Transverse colon (tissue), 4 donors: Measurements from ENCODE around the gene SCAP. TPM values are rescaled to one million over a fixed set of nuclear protein-coding genes. Genes with fewer than 3 reads are reported as not detected.

Experiments
- DNase-seq: peaks from one replicate; pipeline ENCODE4 v3.0.0-alpha.2; 2019
- H3K27ac ChIP-seq, 4 donors: fragments of 200-600 bp; sonication (generic); 2 replicates each; pipeline ENCODE4 v1.5.1; 2016 to 2018; ENCODE audit warnings: inconsistent platforms in 4 of 4
- H3K27me3 ChIP-seq: fragments of 200-600 bp; sonication (generic); 2 replicates; pipeline ENCODE4 v1.5.1; 2017; ENCODE audit warnings: inconsistent platforms
- H3K36me3 ChIP-seq, 4 donors: fragments of 200-600 bp; sonication (generic); 2 replicates each; pipeline ENCODE4 v1.5.1; 2017 to 2019; ENCODE audit warnings: inconsistent platforms in 4 of 4
- H3K4me1 ChIP-seq, 4 donors: fragments of 200-600 bp; sonication (generic); 2 replicates each; pipeline ENCODE4 v1.5.1; 2017 to 2020; ENCODE audit warnings: inconsistent platforms in 4 of 4
- H3K4me3 ChIP-seq, 4 donors: fragments of 200-600 bp; sonication (generic); 1 replicate in 1 of 4; 2 replicates in 3 of 4; pipeline versions ENCODE4 v1.5.1 to v1.6.1; 2017 to 2019; ENCODE audit warnings: inconsistent platforms in 4 of 4
- H3K9me3 ChIP-seq, 2 donors: fragments of 200-600 bp; sonication (generic); 2 replicates each; pipeline ENCODE4 v1.5.1; 2017 to 2019; ENCODE audit warnings: inconsistent platforms in 2 of 2
- EP300 ChIP-seq: sonication (generic); formaldehyde crosslinking; IDR thresholded peaks from one replicate; pipeline ENCODE4 v1.6.1; 2017; ENCODE audit warnings: antibody characterized with exemption, low read depth
- POLR2A ChIP-seq: fragments of 450-650 bp; IDR thresholded peaks from one replicate; pipeline ENCODE4 v1.6.1; 2016; ENCODE audit warnings: antibody characterized with exemption, mild to moderate bottlenecking, moderate library complexity
- POLR2AphosphoS5 ChIP-seq, 3 donors: sonication (generic); formaldehyde crosslinking; IDR thresholded peaks; one replicate each; pipeline ENCODE4 v1.6.1; 2016; ENCODE audit warnings: antibody characterized with exemption in 3 of 3
- WGBS, 2 donors: methylation state at CpG; one replicate each; pipeline ENCODE4 v1.1.5; 2018; ENCODE audit warnings: low coverage in 1 of 2; 5-methylcytosine and 5-hydroxymethylcytosine counted together
- in situ Hi-C, 4 donors: fragments of 200-750 bp; cut with MboI; loops; one replicate each; pipeline versions ENCODE4 v1.15.0 to v1.15.1; 2017; ENCODE audit warnings: low sequenced_read_pairs in 3 of 4, low pct_ligation_motif_present in 1 of 4, low pct_unique_long_range_greater_than_20kb in 1 of 4
- intact Hi-C: fragments of 100-400 bp; cut with DNase I; formaldehyde crosslinking; loops from one replicate; pipeline ENCODE4 v1.15.1; 2023; ENCODE audit warnings: low total_unique reads
- total RNA-seq, 4 donors: library from RNA; depleted of rRNA; stranded (reverse); fragments of >200 nt; gene quantifications; one replicate each; pipeline ENCODE4 v1.1.0, GENCODE V29; 2016
- TF ChIP-seq, protein P1 (sequence below), 5 experiments: fragments of 200-600 bp in 3 of 5; fragments of 450-650 bp in 2 of 5; sonication (generic) in 3 of 5; IDR thresholded peaks; 1 replicate in 2 of 5; 2 replicates in 3 of 5; pipeline ENCODE4 v1.5.1; 2016 to 2017; ENCODE audit warnings: antibody characterized with exemption in 5 of 5, inconsistent platforms in 3 of 5, mild to moderate bottlenecking in 2 of 5, moderate library complexity in 1 of 5

Gene SCAP
- total RNA-seq, 4 donors from 2014 or later: 160 to 288 (median 198) TPM

DNA sequence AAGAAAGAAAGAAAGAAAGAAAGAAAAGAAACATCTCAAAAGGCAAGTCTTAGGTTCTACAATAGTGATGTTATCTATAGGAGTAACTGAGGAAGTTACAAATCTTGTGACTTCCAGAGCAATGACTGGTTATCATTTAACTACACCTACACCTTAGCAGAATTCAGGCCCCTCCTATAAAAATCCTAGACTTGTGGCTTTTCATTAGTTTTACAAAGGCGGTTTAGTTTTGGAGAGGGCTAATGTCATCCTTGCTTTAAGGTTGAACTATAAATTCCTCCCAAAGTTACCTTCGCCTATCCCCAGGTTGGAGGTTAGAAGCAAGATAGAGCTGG is 4.1 kb upstream of the SCAP start:
- 100% methylated on average over 1 to 2 of the region's 2 CpGs for WGBS, 2 donors
- no peak overlapping the region for H3K27ac ChIP-seq
- in situ Hi-C loops: loop anchor here in 2 of 4 donors (5.0 kb wide), 2 partner anchors 57 to 67 kb away; no protein-coding TSS in a partner anchor
- no peaks in the 10 kb centered on the region for H3K9me3 ChIP-seq
- no peaks in the 10 kb centered on the region for H3K36me3 ChIP-seq
- no peaks in the 10 kb centered on the region for H3K27me3 ChIP-seq
- intact Hi-C loops: no loop called here
- no peak overlapping the region for H3K4me3 ChIP-seq
- DNase-seq: no peak
- TF ChIP-seq POLR2A (no peak), POLR2AphosphoS5 (IDR thresholded peaks at IDR 0.05) (no peak), EP300 (no peak)
- TF ChIP-seq, protein P1, sequence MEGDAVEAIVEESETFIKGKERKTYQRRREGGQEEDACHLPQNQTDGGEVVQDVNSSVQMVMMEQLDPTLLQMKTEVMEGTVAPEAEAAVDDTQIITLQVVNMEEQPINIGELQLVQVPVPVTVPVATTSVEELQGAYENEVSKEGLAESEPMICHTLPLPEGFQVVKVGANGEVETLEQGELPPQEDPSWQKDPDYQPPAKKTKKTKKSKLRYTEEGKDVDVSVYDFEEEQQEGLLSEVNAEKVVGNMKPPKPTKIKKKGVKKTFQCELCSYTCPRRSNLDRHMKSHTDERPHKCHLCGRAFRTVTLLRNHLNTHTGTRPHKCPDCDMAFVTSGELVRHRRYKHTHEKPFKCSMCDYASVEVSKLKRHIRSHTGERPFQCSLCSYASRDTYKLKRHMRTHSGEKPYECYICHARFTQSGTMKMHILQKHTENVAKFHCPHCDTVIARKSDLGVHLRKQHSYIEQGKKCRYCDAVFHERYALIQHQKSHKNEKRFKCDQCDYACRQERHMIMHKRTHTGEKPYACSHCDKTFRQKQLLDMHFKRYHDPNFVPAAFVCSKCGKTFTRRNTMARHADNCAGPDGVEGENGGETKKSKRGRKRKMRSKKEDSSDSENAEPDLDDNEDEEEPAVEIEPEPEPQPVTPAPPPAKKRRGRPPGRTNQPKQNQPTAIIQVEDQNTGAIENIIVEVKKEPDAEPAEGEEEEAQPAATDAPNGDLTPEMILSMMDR (IDR thresholded peaks at IDR 0.05): no peak
- peaks cover 4 to 18% (median 9%) of the 10 kb centered on the region in 4 donors for H3K4me1 ChIP-seq

DNA sequence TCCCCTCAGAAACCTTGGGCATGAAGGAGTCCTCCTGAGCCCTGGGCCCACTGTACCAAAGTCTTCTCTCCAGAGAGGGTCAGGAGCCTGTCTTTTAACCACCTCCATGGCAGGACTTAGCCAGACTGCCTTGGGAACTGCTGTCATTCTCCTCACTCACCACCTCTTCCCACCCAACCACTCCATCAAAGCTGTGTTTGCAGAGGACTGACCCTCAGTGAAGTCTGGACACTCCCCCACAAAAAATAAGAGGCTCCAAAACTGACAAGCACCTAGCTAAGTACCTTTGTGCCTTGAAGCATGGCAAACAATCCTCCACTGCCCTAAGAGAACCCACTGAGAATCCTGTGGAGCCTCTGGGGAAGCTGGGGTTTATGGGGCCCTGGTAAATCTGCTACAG is 2.3 kb upstream of the SCAP start:
- intact Hi-C loops (no loop called here), in situ Hi-C loops (loop anchor here in 1 of 4 donors (5.0 kb wide), 1 partner anchor 56 kb away; no protein-coding TSS in a partner anchor)
- TF ChIP-seq POLR2A: no peak
- no peak for TF ChIP-seq POLR2AphosphoS5 (IDR thresholded peaks at IDR 0.05)
- no peak for TF ChIP-seq EP300
- TF ChIP-seq, protein P1 (IDR thresholded peaks at IDR 0.05): no peak
- no peak overlapping the region for H3K27ac ChIP-seq
- no peaks in the 10 kb centered on the region for H3K9me3 ChIP-seq
- no peak overlapping the region for H3K4me3 ChIP-seq
- peaks cover 10 to 32% (median 21%) of the 10 kb centered on the region in 4 donors for H3K4me1 ChIP-seq
- DNase-seq: no peak
- no peaks in the 10 kb centered on the region for H3K36me3 ChIP-seq
- H3K27me3 ChIP-seq: no peaks in the 10 kb centered on the region

DNA sequence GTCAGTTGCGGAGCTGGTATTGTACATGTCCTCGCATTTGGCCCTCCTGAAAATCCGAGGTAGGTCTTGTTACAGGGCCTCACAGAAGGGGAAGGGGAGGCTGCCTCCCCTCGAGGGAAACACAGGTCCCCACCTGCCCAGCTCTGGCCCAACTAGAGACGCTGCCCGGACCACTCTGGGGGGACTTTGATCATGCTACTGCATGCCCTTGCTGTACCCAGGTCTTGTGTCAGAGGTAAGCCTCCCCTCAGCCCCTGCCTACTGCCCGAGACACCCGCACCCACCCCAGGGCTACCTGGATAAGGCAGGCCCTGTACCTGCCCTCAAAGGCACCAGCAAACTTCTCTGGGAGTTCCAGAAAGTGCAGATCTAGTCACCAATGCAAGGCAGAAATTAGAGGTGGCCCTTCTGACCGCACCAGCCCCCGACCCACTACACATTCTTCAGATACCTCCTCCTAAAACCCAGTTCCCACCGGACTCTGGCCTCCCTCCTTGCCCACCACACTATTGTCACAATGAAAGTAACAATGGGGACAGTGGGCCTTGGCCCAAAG is 981 bp upstream of the SCAP start:
- in situ Hi-C loops: loop anchor here in 1 of 4 donors (5.0 kb wide), 1 partner anchor 54 kb away; no protein-coding TSS in a partner anchor
- peak; percentile 11 for DNase-seq
- intact Hi-C loops: loop anchor here (1.0 kb wide), 1 partner anchor 55 kb away; no protein-coding TSS in a partner anchor
- no peaks in the 10 kb centered on the region for H3K27me3 ChIP-seq
- no peaks in the 10 kb centered on the region for H3K36me3 ChIP-seq
- peak overlapping the region in 2 of 4 donors; percentile 85 to 96 for H3K4me3 ChIP-seq
- 94% methylated on average over 11 of the region's 11 CpGs; no CpG with 5 or more reads in 1 of the 2 donors for WGBS, 2 donors
- no peak for TF ChIP-seq EP300
- no peak for TF ChIP-seq POLR2A
- no peak for TF ChIP-seq POLR2AphosphoS5 (IDR thresholded peaks at IDR 0.05)
- TF ChIP-seq, protein P1 (IDR thresholded peaks at IDR 0.05): no peak
- peaks cover 10 to 32% (median 21%) of the 10 kb centered on the region in 4 donors for H3K4me1 ChIP-seq
- H3K27ac ChIP-seq: peak overlapping the region; percentile 85 to 91 (median 90)
- H3K9me3 ChIP-seq: no peaks in the 10 kb centered on the region

DNA sequence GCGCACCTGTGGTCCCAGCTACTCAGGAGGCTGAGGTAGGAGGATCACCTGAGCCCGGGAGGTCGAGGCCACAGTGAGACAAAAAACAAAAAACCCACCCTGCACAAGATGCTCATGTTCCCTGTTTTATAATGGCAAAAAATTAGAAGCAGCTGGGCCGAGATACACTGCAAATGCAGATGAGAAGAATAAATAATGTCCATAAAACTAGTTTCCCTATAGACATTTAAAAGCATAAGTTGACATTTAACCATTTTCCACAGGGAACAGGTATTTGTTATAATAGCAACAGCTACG is 537 bp upstream of the SCAP start:
- H3K4me3 ChIP-seq: peak overlapping the region; percentile 36 to 96 (median 87)
- H3K27me3 ChIP-seq: no peaks in the 10 kb centered on the region
- peaks cover 10 to 32% (median 21%) of the 10 kb centered on the region in 4 donors for H3K4me1 ChIP-seq
- intact Hi-C loops (loop anchor here (1.0 kb wide), 1 partner anchor 55 kb away; no protein-coding TSS in a partner anchor), in situ Hi-C loops (loop anchor here in 1 of 4 donors (5.0 kb wide), 1 partner anchor 54 kb away; no protein-coding TSS in a partner anchor)
- 56 to 60% methylated on average over 4 to 5 of the region's 5 CpGs for WGBS, 2 donors
- TF ChIP-seq POLR2A: no peak
- peak overlapping the region; percentile 85 to 91 (median 90) for H3K27ac ChIP-seq
- H3K36me3 ChIP-seq: no peaks in the 10 kb centered on the region
- no peaks in the 10 kb centered on the region for H3K9me3 ChIP-seq
- no peak for DNase-seq
